GM10248 (cell line): ENCODE measurements around the gene TAB2.

ENCODE experiments used
- CTCF ChIA-PET: fragments of 300-600 bp; sonication (Branson Sonifier 250); formaldehyde crosslinking; extraction: SDS; loops from one replicate; lab custom pipeline; 2021; ENCODE audit warnings: antibody characterized with exemption; lab: Yijun Ruan, JAX
- POLR2A ChIA-PET: fragments of 350-650 bp; sonication (Branson Sonifier 250); formaldehyde crosslinking; extraction: SDS; loops from one replicate; lab custom pipeline; 2020; ENCODE audit warnings: antibody characterized with exemption; lab: Yijun Ruan, JAX
- DNase-seq: peaks from one replicate; pipeline ENCODE4 v3.0.0; 2012; ENCODE audit errors: extremely low spot score
- CTCF ChIP-seq: IDR thresholded peaks from 2 replicates; pipeline ENCODE4 v1.5.1; 2012; ENCODE audit warnings: mild to moderate bottlenecking, low read depth; ENCODE audit errors: extremely low read depth, missing control alignments, control extremely low read depth

TAB2 gene

GRCh38 chr6:149452037-149452939 lies 134.8 kb downstream of the TAB2 start:
- ChIA-PET POLR2A (no interaction called here), CTCF (interaction anchor here (2.2 kb wide), 1 partner anchor 65 kb away, joined by 5 read pairs; no protein-coding TSS in a partner anchor)
- no peak for DNase-seq
- TF ChIP-seq CTCF, result no peak

- DNase-seq, result no peak
- TF ChIP-seq CTCF, result no peak
- CTCF ChIA-PET, result interaction anchor here (0.8 to 2.5 kb wide), 6 partner anchors 8 to 423 kb away, joined by 3 to 10 read pairs (median 4); no protein-coding TSS in a partner anchor
- POLR2A ChIA-PET, result no interaction called here
These were observed 136.3 kb downstream of the TAB2 start for GRCh38 chr6:149453597-149454345.

GRCh38 chr6:149454346-149454848 lies 136.9 kb downstream of the TAB2 start:
- CTCF ChIA-PET, result interaction anchor here (0.8 to 2.5 kb wide), 4 partner anchors 13 to 63 kb away, joined by 3 to 10 read pairs (median 4); no protein-coding TSS in a partner anchor
- POLR2A ChIA-PET, result no interaction called here
- TF ChIP-seq CTCF, result no peak
- no peak for DNase-seq

- TF ChIP-seq CTCF, result no peak
- no peak for DNase-seq
- ChIA-PET POLR2A (no interaction called here), CTCF (interaction anchor here (2.5 kb wide), 1 partner anchor 13 kb away, joined by 10 read pairs; no protein-coding TSS in a partner anchor)
These were observed 137.7 kb downstream of the TAB2 start for GRCh38 chr6:149455031-149455732.

- DNase-seq, result no peak
- no peak for TF ChIP-seq CTCF
- ChIA-PET CTCF (no interaction called here), POLR2A (no interaction called here)
These were observed 139.0 kb downstream of the TAB2 start for GRCh38 chr6:149456311-149457021.
